Measurements from ENCODE around the gene EN2. TPM values are rescaled to one million over a fixed set of nuclear protein-coding genes. Genes with fewer than 3 reads are reported as not detected.

The EN2 gene
- total and polyA plus RNA-seq, 2 donors (not counting 1 experiment from before 2014, with no cell fraction given) = not detected

DNA sequence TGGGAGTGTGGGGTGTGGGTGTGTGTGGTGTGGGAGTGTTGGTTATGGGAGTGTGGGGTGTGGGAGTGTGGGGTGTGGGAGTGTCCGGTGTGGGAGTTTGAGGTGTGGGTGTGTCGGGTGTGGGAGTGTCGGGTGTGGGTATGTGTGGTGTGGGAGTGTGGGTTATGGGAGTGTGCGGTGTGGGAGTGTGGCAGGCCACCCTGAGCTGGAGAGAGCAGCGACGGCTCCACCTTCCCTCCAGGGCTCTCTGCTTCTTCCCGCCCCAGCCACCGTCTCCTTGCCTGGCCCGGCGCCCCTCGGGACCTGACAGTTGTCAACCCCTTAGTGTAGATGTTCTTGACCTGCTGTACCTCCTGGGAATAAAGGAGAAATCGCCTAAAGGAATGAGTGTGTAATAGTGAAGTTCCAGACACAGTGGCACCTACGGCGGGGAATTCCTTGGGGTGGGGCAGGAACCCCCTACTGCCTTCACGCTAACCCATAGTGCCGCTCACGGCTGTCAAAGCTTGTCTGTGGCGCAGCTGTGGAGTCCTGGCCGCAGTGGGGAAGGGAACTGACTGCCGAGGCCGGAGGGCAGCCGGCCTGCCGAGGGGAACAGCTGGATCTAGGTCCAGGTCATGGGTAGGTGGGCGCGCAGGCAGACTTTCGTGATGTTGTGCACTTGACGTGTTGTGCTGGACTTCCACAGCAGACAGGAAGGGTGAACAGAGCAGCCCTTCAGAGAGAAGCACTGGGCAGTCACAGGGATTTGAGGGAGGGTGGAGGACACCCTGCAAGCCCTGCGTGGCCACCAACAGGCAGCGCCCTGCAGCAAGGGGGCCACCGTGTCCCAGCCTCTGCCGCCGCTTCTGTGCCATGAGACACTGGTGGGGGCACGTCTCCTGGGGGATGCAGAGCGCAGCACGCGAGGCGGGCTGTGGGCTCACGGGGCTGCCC, 49.0 kb upstream of the EN2 start:
- DNase-seq (no peak), ATAC-seq (ENCODE audit: low read depth) (no peak)
- ChIA-PET CTCF (interaction anchor here (1.1 kb wide), 1 partner anchor 36 kb away, joined by 3 read pairs; no protein-coding TSS in a partner anchor), POLR2A (no interaction called here)
- no peak overlapping the region for H3K4me2 ChIP-seq (replicated peaks; ENCODE audit: low read depth, low read length, poor library complexity, severe bottlenecking)
- H2AFZ ChIP-seq (ENCODE audit: insufficient read depth, low read depth, low read length, poor library complexity, severe bottlenecking) = no peak overlapping the region
- no peak overlapping the region for H3K4me3 ChIP-seq (ENCODE audit: control extremely low read depth in 1 of 5, extremely low read depth in 1 of 5, insufficient read depth in 1 of 5, low read depth in 2 of 5, low read length in 4 of 5)
- intact Hi-C loops (cut with micrococcal nuclease) = no loop called here
- no peaks in the 10 kb centered on the region for H4K20me1 ChIP-seq (ENCODE audit: control insufficient read depth, insufficient read depth, low read length, poor library complexity, severe bottlenecking)
- H3K27ac ChIP-seq (ENCODE audit: low read length in 2 of 2) = no peak overlapping the region
- H3K9me3 ChIP-seq (ENCODE audit: control extremely low read depth in 1 of 3, control insufficient read depth in 2 of 3, insufficient read depth in 1 of 3, low read length in 2 of 3) = peaks cover 0 to 10% (median 0%) of the 10 kb centered on the region in 3 donors
- TF ChIP-seq, protein P1, sequence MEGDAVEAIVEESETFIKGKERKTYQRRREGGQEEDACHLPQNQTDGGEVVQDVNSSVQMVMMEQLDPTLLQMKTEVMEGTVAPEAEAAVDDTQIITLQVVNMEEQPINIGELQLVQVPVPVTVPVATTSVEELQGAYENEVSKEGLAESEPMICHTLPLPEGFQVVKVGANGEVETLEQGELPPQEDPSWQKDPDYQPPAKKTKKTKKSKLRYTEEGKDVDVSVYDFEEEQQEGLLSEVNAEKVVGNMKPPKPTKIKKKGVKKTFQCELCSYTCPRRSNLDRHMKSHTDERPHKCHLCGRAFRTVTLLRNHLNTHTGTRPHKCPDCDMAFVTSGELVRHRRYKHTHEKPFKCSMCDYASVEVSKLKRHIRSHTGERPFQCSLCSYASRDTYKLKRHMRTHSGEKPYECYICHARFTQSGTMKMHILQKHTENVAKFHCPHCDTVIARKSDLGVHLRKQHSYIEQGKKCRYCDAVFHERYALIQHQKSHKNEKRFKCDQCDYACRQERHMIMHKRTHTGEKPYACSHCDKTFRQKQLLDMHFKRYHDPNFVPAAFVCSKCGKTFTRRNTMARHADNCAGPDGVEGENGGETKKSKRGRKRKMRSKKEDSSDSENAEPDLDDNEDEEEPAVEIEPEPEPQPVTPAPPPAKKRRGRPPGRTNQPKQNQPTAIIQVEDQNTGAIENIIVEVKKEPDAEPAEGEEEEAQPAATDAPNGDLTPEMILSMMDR (IDR thresholded peaks at IDR 0.05) = no peak
- TF ChIP-seq EZH2 (IDR thresholded peaks at IDR 0.05; ENCODE audit: borderline replicate concordance, insufficient read depth, low read depth, low read length, poor library complexity, severe bottlenecking) = no peak
- no peaks in the 10 kb centered on the region for H3K79me2 ChIP-seq (ENCODE audit: control insufficient read depth, insufficient read depth, low read length)
- no peaks in the 10 kb centered on the region for H3K4me1 ChIP-seq (ENCODE audit: control insufficient read depth in 2 of 2, insufficient read depth in 2 of 2, low read length in 2 of 2)
- no peak overlapping the region for H3K4me3 Mint-ChIP-seq
- no peak overlapping the region for H3K27ac Mint-ChIP-seq
- WGBS (ENCODE audit: insufficient coverage) = 52% methylated on average over 34 of the region's 38 CpGs
- no peaks in the 10 kb centered on the region for H3K4me1 Mint-ChIP-seq
- H3K27me3 ChIP-seq (replicated peaks in 1 of 4; ENCODE audit: control extremely low read depth in 1 of 4, control insufficient read depth in 3 of 4, insufficient read depth in 4 of 4, low read length in 3 of 4) = peaks cover 0 to 28% (median 4%) of the 10 kb centered on the region in 4 experiments
- H3K9me3 Mint-ChIP-seq (ENCODE audit: insufficient read depth) = no peaks in the 10 kb centered on the region
- H3K36me3 ChIP-seq (replicated peaks in 1 of 2; ENCODE audit: control extremely low read depth in 1 of 2, control insufficient read depth in 1 of 2, extremely low read depth in 1 of 2, insufficient read depth in 2 of 2, low read length in 1 of 2) = no peaks in the 10 kb centered on the region
- H3K9ac ChIP-seq (ENCODE audit: low read length) = no peak overlapping the region
- peaks cover 47% of the 10 kb centered on the region for H3K27me3 Mint-ChIP-seq

DNA sequence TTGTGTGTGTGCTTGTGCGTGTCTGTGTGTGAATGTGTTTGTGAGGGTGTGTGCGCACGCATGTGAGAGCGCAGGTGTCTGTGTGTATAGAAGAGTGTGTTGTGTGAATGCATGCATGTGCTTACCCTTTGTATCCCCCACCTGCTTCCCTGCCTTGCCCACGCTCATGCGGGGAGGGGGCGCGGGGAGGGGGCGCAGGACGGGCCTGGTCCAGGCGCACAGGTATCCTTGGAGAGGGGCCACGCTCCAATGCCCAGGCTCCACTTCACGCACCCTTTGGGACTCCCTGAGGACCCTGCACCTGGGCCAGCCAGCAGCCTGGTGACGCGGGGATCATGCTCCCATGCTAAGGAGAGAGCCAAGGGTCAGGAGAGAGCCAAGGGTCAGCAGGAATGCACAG, 47.9 kb upstream of the EN2 start:
- Mint-ChIP-seq H3K4me3 (no peak overlapping the region), H3K27me3 (peaks cover 43% of the 10 kb centered on the region), H3K4me1 (no peaks in the 10 kb centered on the region), H3K9me3 (ENCODE audit: insufficient read depth) (no peaks in the 10 kb centered on the region), H3K27ac (no peak overlapping the region)
- H3K9ac ChIP-seq (ENCODE audit: low read length) = no peak overlapping the region
- H3K4me2 ChIP-seq (replicated peaks; ENCODE audit: low read depth, low read length, poor library complexity, severe bottlenecking) = no peak overlapping the region
- no peak overlapping the region for H2AFZ ChIP-seq (ENCODE audit: insufficient read depth, low read depth, low read length, poor library complexity, severe bottlenecking)
- intact Hi-C loops (cut with micrococcal nuclease) = no loop called here
- WGBS (ENCODE audit: insufficient coverage) = 85% methylated on average over 12 of the region's 15 CpGs
- TF ChIP-seq EZH2 (IDR thresholded peaks at IDR 0.05; ENCODE audit: borderline replicate concordance, insufficient read depth, low read depth, low read length, poor library complexity, severe bottlenecking) = no peak
- TF ChIP-seq, protein P1 (IDR thresholded peaks at IDR 0.05) = no peak
- DNase-seq (no peak), ATAC-seq (ENCODE audit: low read depth) (no peak)
- no peaks in the 10 kb centered on the region for H3K36me3 ChIP-seq (replicated peaks in 1 of 2; ENCODE audit: control extremely low read depth in 1 of 2, control insufficient read depth in 1 of 2, extremely low read depth in 1 of 2, insufficient read depth in 2 of 2, low read length in 1 of 2)
- no peak overlapping the region for H3K27ac ChIP-seq (ENCODE audit: low read length in 2 of 2)
- peaks cover 0 to 26% (median 4%) of the 10 kb centered on the region in 4 experiments for H3K27me3 ChIP-seq (replicated peaks in 1 of 4; ENCODE audit: control extremely low read depth in 1 of 4, control insufficient read depth in 3 of 4, insufficient read depth in 4 of 4, low read length in 3 of 4)
- CTCF ChIA-PET = interaction anchor here (1.1 kb wide), 1 partner anchor 37 kb away, joined by 3 read pairs; no protein-coding TSS in a partner anchor
- no peaks in the 10 kb centered on the region for H3K79me2 ChIP-seq (ENCODE audit: control insufficient read depth, insufficient read depth, low read length)
- no peaks in the 10 kb centered on the region for H3K4me1 ChIP-seq (ENCODE audit: control insufficient read depth in 2 of 2, insufficient read depth in 2 of 2, low read length in 2 of 2)
- H3K4me3 ChIP-seq (ENCODE audit: control extremely low read depth in 1 of 5, extremely low read depth in 1 of 5, insufficient read depth in 1 of 5, low read depth in 2 of 5, low read length in 4 of 5) = no peak overlapping the region
- POLR2A ChIA-PET = no interaction called here
- peaks cover 0 to 10% (median 0%) of the 10 kb centered on the region in 3 donors for H3K9me3 ChIP-seq (ENCODE audit: control extremely low read depth in 1 of 3, control insufficient read depth in 2 of 3, insufficient read depth in 1 of 3, low read length in 2 of 3)
- no peaks in the 10 kb centered on the region for H4K20me1 ChIP-seq (ENCODE audit: control insufficient read depth, insufficient read depth, low read length, poor library complexity, severe bottlenecking)
